Dendritic cell treated with granulocyte-macrophage colony-stimulating factor and Interleukin-4, amounts not matched to agents 40 ng/mL and 50 ng/mL, for 4 days (primary cell): ENCODE results near the gene PARP14.
A peak's percentile ranks its signal among the peaks of the same experiment; 100 is the strongest.

Source experiments
- H3K27ac Mint-ChIP-seq: one replicate; pipeline ENCODE4 v1.8.0; 2022; ENCODE audit warnings: mild to moderate bottlenecking, mixed read lengths
- H3K27me3 Mint-ChIP-seq: one replicate; pipeline ENCODE4 v1.8.0; 2022; ENCODE audit warnings: mild to moderate bottlenecking, mixed read lengths
- H3K36me3 Mint-ChIP-seq: one replicate; pipeline ENCODE4 v1.8.0; 2022; ENCODE audit warnings: low read depth, mixed read lengths
- H3K4me1 Mint-ChIP-seq: one replicate; pipeline ENCODE4 v1.8.0; 2022; ENCODE audit warnings: low read depth, mixed read lengths
- H3K4me3 Mint-ChIP-seq: one replicate; pipeline ENCODE4 v1.8.0; 2022; ENCODE audit warnings: mild to moderate bottlenecking, moderate library complexity, mixed read lengths
- H3K9me3 Mint-ChIP-seq: one replicate; pipeline ENCODE4 v1.8.0; 2022; ENCODE audit warnings: mixed read lengths
- intact Hi-C: fragments of 100-400 bp; cut with micrococcal nuclease; formaldehyde crosslinking; loops from one replicate; pipeline ENCODE4 v1.15.0; 2022

The PARP14 gene

GRCh38 chr3:122748347-122748746 lies 67.7 kb downstream of the PARP14 start:
- no peaks in the 10 kb centered on the region for H3K4me1 Mint-ChIP-seq
- no peaks in the 10 kb centered on the region for H3K27me3 Mint-ChIP-seq
- H3K36me3 Mint-ChIP-seq: peaks cover 90% of the 10 kb centered on the region
- no peak overlapping the region for H3K27ac Mint-ChIP-seq
- H3K4me3 Mint-ChIP-seq: no peak overlapping the region
- no peaks in the 10 kb centered on the region for H3K9me3 Mint-ChIP-seq
- intact Hi-C loops: no loop called here

GRCh38 chr3:122754929-122755328 lies 74.3 kb downstream of the PARP14 start:
- Mint-ChIP-seq H3K4me1 (peaks cover 37% of the 10 kb centered on the region), H3K36me3 (peaks cover 68% of the 10 kb centered on the region), H3K27me3 (no peaks in the 10 kb centered on the region), H3K27ac (no peak overlapping the region), H3K4me3 (no peak overlapping the region), H3K9me3 (no peaks in the 10 kb centered on the region)
- intact Hi-C loops: loop anchor here (2.0 to 5.0 kb wide), 2 partner anchors 46 to 272 kb away; partner anchors contain the start of gene SEMA5B

- Mint-ChIP-seq H3K27me3 (no peaks in the 10 kb centered on the region), H3K27ac (no peak overlapping the region), H3K4me3 (no peak overlapping the region), H3K36me3 (peaks cover 67% of the 10 kb centered on the region), H3K9me3 (no peaks in the 10 kb centered on the region), H3K4me1 (peaks cover 43% of the 10 kb centered on the region)
- intact Hi-C loops: loop anchor here (2.0 to 5.0 kb wide), 2 partner anchors 45 to 272 kb away; partner anchors contain the start of gene SEMA5B
Observed at GRCh38 chr3:122755491-122755890, 74.9 kb downstream of the PARP14 start.

GRCh38 chr3:122758877-122759560 lies 78.4 kb downstream of the PARP14 start:
- intact Hi-C loops: loop anchor here (5.0 kb wide), 1 partner anchor 268 kb away; the partner anchor contains the start of gene SEMA5B
- Mint-ChIP-seq H3K4me1 (peaks cover 69% of the 10 kb centered on the region), H3K4me3 (peak overlapping the region; percentile 57), H3K27ac (peak overlapping the region; percentile 75), H3K27me3 (no peaks in the 10 kb centered on the region), H3K36me3 (peaks cover 54% of the 10 kb centered on the region), H3K9me3 (no peaks in the 10 kb centered on the region)

GRCh38 chr3:122760453-122761271 lies 80.0 kb downstream of the PARP14 start:
- H3K4me1 Mint-ChIP-seq: peaks cover 74% of the 10 kb centered on the region
- no peaks in the 10 kb centered on the region for H3K27me3 Mint-ChIP-seq
- intact Hi-C loops: no loop called here
- no peak overlapping the region for H3K4me3 Mint-ChIP-seq
- H3K36me3 Mint-ChIP-seq: peaks cover 52% of the 10 kb centered on the region
- no peaks in the 10 kb centered on the region for H3K9me3 Mint-ChIP-seq
- H3K27ac Mint-ChIP-seq: peak overlapping the region; percentile 75

GRCh38 chr3:122766430-122766829 lies 85.8 kb downstream of the PARP14 start:
- Mint-ChIP-seq H3K27ac (peak overlapping the region; percentile 94), H3K4me3 (no peak overlapping the region), H3K36me3 (peaks cover 40% of the 10 kb centered on the region), H3K27me3 (no peaks in the 10 kb centered on the region), H3K4me1 (peaks cover 61% of the 10 kb centered on the region), H3K9me3 (no peaks in the 10 kb centered on the region)
- intact Hi-C loops: no loop called here

GRCh38 chr3:122767540-122768372 lies 87.1 kb downstream of the PARP14 start:
- Mint-ChIP-seq H3K27me3 (no peaks in the 10 kb centered on the region), H3K27ac (peak overlapping the region; percentile 94), H3K9me3 (no peaks in the 10 kb centered on the region), H3K4me3 (peak overlapping the region; percentile 62), H3K4me1 (peaks cover 54% of the 10 kb centered on the region), H3K36me3 (peaks cover 38% of the 10 kb centered on the region)
- intact Hi-C loops: no loop called here

- Mint-ChIP-seq H3K36me3 (peaks cover 27% of the 10 kb centered on the region), H3K4me1 (peaks cover 52% of the 10 kb centered on the region), H3K9me3 (no peaks in the 10 kb centered on the region), H3K27me3 (no peaks in the 10 kb centered on the region), H3K4me3 (peak overlapping the region; percentile 6), H3K27ac (peak overlapping the region; percentile 94)
- intact Hi-C loops: no loop called here
Observed at GRCh38 chr3:122770521-122771202, 90.0 kb downstream of the PARP14 start.

- no peaks in the 10 kb centered on the region for H3K27me3 Mint-ChIP-seq
- intact Hi-C loops: no loop called here
Observed at GRCh38 chr3:122772827-122773226, 92.2 kb downstream of the PARP14 start.

GRCh38 chr3:122773944-122774509 lies 93.4 kb downstream of the PARP14 start:
- Mint-ChIP-seq H3K4me1 (peaks cover 37% of the 10 kb centered on the region), H3K27me3 (no peaks in the 10 kb centered on the region), H3K4me3 (peak overlapping the region; percentile 31), H3K27ac (peak overlapping the region; percentile 91), H3K36me3 (peaks cover 21% of the 10 kb centered on the region), H3K9me3 (no peaks in the 10 kb centered on the region)
- intact Hi-C loops: loop anchor here (2.0 kb wide), 1 partner anchor 19 kb away; the partner anchor contains the start of gene HSPBAP1

More at GRCh38 chr3:122772827-122773226, 92.2 kb downstream of the PARP14 start:
- Mint-ChIP-seq H3K9me3 (no peaks in the 10 kb centered on the region), H3K36me3 (peaks cover 27% of the 10 kb centered on the region), H3K4me1 (peaks cover 45% of the 10 kb centered on the region), H3K27ac (peak overlapping the region; percentile 91), H3K4me3 (no peak overlapping the region)

- H3K36me3 Mint-ChIP-seq: peaks cover 20% of the 10 kb centered on the region
- H3K27ac Mint-ChIP-seq: peak overlapping the region; percentile 91
- no peaks in the 10 kb centered on the region for H3K27me3 Mint-ChIP-seq
- no peaks in the 10 kb centered on the region for H3K9me3 Mint-ChIP-seq
- H3K4me1 Mint-ChIP-seq: peaks cover 36% of the 10 kb centered on the region
- peak overlapping the region; percentile 31 for H3K4me3 Mint-ChIP-seq
- intact Hi-C loops: loop anchor here (2.0 kb wide), 1 partner anchor 18 kb away; the partner anchor contains the start of gene HSPBAP1
Observed at GRCh38 chr3:122774564-122774963, 93.9 kb downstream of the PARP14 start.

- Mint-ChIP-seq H3K4me1 (peaks cover 21% of the 10 kb centered on the region), H3K36me3 (peaks cover 27% of the 10 kb centered on the region), H3K27me3 (no peaks in the 10 kb centered on the region), H3K9me3 (no peaks in the 10 kb centered on the region), H3K27ac (peak overlapping the region; percentile 60), H3K4me3 (no peak overlapping the region)
- intact Hi-C loops: no loop called here
Observed at GRCh38 chr3:122776675-122777468, 96.2 kb downstream of the PARP14 start.
